Stimulated activated CD4-positive, alpha-beta T cell treated with anti-CD3 and anti-CD28 coated beads, TNF-alpha, amount 100 ng/mL, for 1 hour (primary cell): ENCODE data around the gene CEP350.
A peak's percentile ranks its signal among the peaks of the same experiment; 100 is the strongest.
"Not testable (repeated sequence)": the region's sequence is repeated elsewhere in the genome, so short reads cannot be mapped to it uniquely, and the experiment has no call there.

Source experiments
- DNase-seq, 3 donors: peaks; one replicate each; pipeline ENCODE4 v3.0.0-alpha.2; 2020; ENCODE audit warnings: low read depth in 3 of 3, low spot score in 1 of 3

The CEP350 gene

DNA sequence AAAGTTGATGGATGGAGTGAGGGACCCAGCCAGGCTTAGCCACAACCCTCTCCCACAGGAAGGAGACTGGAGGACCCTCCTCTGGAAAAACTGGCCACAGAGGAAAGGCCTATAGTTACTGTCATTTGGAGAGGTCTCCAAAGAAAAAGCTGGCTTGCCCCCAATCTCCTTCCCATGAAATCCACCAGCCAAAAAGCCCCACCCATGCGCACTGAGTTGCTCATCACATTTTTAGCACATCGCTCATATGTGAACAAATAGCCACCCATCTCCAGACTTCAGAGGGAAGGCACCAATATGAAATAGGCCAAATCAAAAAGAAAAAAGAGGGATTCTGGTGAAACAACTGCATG, 163.1 kb downstream of the CEP350 start:
- DNase-seq, result no peak

DNA sequence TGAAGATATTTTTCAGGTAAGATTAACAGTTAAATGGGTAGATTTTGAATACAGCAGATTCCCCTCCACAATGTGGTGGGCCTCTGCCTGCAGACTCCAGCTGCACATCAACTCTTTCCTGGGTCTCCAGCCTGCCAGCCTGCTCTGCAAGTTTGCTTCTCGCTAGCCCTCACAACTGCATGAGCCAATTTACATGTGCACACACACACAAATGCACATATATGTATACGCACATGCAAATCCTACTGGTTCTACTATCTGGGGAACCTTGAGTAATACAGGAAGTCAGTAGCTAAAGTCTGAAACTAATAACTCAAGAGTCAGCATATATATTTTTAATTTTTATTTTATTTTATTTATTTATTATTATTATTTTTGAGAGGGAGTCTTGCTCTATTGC, 165.2 kb downstream of the CEP350 start:
- DNase-seq, result no peak

DNA sequence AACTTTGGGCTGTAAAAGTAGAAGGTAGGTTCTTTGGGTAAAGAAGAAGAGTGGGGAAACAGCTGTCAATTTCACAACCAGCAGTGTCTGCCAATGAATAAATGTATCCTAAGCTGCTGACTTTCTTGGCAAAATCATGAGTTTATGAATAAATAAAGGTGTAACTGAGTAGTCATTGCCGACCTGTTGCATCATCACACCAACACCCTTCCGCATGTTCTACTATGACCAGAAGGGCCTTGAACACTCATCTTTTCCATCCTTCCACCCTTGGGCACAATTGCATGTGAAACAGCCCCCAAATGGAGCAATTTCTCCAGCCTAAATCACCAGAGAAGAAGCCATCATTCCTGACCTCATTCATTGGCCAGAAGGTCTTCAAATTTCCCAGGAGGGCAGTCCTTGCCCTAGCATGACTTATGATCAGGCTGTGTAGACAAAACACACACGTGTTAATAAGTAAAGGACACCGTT, 168.9 kb downstream of the CEP350 start:
- DNase-seq, result no peak

DNA sequence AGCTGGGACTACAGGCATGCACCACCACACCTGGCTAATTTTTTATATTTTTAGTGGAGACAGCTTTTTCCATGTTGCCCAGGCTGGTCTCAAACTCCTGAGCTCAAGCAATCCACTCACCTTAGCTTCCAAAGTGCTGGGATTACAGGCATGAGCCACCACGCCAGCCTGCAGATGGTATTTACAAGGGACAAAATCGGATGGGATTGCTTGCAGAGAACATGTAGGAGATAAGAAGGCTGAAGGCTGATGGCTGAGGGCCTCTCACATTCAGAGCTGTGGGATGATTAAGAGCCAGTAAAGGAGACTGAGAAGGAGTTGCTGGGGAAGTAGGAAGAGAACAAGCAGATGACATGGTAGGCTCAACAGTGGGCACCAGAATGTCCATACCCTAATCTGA, 176.0 kb downstream of the CEP350 start:
- DNase-seq, result no peak

DNA sequence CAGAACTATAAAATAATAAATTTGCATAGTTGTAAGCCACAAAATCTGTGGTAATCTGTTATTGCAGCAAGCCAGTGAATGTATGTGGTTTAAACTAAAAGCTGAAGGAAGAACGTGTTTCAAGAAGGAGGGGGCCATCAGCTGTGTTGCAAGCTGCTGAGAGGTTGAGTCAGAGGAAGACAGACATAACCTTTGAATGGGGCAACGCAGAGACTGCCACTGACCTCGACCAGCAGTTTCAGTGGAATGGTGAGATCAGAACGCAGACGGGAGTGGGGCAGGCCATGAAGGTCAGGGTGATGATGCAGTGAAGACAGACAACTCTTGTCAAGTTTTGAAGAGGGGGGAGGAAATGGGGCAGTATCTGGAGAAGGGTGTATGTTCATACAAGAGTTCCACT, 176.9 kb downstream of the CEP350 start:
- no peak for DNase-seq

DNA sequence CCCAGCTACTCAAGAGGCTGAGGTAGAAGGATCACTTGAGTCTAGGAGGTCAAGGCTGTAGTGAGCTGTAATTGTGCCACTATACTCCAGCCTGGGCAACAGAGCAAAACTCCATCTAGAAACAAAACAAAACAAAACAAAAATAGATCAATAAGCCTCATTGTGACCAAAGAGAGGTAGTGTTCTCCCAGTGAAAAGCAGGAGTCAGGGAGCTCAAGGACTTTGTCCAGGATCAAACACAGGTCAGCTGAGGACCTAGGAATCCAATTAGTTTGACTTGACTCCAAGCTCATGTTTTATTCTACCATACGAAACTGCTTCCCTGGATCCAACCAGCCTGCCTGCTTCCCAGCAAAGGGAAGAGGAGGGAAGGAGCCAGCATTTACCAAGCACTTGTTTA, 178.6 kb downstream of the CEP350 start:
- DNase-seq, result no peak

DNA sequence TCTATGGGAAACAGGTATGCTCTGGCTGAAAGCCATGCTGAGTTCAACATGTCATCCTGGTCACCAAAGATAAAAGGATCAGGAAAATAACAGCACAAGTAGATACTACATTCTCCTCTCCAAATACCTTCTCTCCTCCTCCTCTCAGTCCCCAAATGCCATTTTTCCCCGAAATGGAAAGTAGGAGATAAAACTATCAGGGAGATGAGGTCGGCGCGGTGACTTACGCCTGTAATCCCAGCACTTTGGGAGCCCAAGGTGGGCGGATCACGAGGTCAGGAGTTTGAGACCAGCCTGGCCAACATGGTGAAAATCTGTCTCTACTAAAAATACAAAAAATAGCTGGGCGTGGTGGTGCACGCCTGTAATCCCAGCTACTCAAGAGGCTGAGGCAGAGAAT, 179.1 kb downstream of the CEP350 start:
- DNase-seq, result not testable (repeated sequence)

DNA sequence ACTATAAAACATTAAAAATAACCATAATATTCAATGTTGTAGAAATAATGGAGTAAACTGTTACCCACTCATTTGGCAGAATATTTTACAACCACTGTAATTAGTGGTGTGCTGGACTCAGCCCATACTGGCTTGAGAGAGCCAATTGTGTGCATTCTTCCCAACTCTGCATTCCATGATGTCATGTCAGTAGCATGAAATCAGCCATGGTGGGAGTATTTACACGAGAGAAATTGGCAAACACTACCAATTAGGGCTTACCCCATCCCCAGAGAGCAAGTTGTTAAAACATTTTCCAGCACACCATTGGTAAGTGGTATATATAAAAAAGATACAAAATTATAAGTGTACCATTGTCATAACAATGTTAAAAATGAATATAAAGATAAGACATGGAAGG, 180.9 kb downstream of the CEP350 start:
- DNase-seq, result no peak

DNA sequence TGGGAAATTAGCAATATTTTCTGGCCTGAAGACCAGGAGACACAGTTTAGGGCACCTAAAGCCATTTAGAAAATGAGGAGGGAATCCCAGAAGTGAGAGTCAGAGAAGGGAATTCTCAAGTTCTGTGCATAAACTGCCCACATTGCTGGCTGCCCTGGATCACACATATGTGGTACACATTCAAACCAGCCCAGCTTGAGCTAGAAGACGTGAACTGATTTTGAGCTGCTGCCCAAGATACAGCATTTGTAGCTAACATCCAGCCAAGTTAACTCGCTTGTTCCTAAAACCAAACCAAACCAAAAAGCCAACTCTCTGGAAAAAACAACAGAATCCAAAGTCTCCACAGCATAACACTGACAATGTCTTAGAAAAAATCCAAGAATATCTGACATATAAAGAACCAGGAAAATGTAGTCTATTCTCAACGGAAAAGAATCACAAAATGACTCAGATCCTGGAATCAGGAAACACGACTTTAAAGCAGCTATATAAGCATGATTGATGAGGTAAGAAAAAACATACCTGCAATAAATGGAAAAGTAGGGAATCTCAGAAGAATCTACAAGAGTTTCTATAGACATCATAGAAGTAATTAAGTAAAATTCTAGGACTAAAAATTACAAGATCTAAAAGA, 181.8 kb downstream of the CEP350 start:
- no peak for DNase-seq

DNA sequence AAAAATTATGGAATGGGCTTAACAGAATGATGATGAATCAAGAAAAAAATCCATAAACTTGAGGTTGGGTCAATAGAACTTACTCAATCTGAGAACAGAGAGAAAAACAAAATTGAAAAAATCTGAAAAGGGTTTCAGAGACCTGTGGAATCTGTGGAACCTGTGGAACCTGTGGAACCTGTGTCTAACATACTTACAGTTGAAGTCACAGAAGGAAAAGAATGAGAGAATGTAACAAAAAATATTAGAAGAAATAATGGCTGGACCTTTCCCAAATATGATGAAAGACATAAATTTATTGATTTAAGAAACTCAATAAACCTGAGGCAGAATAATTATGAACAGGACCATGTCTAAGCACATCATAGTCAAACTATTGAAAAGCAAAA, 182.4 kb downstream of the CEP350 start:
- no peak for DNase-seq

DNA sequence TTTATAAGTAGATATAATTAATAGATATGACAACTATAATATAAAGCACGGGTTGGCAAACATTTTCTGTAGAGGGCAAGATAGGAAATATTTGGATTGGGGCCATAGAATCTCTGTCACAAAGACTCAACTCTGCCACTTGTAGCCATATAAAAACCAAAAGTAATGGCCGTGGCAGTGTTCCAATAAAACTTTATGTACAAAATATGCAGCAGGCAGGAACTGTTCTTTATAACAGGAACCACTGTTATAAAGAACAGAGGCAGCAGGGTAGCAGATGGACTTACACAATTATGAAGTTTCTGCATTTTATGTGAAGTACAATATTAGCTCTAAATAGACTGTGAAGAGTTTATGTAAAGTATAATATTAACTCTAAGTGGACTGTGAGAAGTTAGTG, 183.2 kb downstream of the CEP350 start:
- DNase-seq, result no peak

DNA sequence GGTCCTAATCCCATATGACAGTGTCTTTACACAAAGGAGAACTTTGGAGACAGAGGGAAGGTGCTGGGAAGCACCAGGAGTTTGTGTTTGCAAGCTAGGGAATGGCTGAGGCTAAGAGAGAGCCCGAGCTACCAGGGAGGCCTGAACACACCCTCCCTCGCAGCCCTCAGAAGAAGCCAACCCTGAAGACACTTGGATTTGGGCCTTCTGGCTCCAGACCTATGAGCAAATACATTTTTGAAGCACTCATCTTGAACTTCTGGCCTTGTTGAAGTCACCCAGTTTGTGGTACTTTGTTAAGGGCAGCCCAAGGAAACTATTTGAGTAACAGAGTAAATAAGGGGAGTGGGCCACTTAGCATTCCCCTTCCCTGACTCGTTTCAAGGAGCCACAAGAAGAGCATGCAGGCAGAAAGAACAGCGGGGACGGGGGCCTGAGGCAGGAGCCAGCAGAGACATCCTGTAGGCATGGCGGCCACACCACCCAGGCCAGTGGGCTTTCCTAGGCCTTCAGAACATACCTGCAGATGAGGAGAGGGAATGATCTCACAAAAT, 186.8 kb downstream of the CEP350 start:
- no peak for DNase-seq

DNA sequence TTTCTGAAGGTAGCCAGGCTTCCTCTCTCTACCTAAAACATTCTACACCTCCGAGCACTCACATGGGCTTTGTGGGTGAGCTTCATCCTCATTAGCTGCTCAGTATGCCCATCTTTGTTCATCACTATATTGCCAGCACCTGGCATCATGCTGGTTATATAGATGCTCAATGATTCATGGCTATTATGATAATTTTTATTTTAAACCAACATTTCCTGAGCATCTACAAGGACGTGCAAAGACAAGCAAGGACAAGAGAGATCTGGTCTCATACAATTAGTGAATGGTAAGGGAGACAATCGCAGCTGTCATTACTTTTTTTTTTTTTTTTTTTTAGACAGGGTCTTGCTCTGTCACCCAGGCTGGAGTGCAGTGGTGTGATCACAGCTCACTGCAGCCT, 188.7 kb downstream of the CEP350 start:
- no peak for DNase-seq

DNA sequence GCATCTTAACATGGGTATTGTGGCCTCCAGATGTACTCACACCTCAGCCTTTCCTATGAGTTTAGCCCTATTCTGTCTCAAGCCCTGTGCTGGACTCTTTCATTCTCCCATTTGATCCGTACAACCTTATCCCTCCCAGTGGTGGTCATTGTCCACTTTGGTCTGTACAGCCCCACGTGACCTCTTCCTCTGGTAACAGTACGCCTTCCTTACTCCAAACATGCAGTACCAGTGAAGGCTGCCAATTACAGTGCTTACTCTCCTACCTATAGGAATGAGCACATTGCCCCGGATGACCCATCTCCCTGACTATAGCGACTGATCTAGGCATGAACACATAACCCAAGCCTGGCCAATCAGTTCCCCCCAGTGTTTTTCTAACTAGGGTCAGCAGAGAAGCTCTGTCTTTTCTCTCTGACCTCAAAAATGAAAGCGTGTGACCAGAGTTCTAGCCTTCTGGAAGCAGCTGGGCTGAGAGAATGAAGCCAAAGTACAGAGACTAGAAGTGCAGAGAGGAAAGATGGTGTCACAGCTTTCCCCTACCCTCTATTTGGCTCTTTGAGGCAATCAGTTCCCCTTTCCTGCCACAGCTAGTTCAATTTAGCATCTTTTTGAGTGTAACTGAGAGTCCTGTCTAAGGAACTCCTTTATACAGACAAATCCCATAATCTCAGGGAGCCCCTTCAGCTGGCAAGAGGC, 190.2 kb downstream of the CEP350 start:
- no peak for DNase-seq

DNA sequence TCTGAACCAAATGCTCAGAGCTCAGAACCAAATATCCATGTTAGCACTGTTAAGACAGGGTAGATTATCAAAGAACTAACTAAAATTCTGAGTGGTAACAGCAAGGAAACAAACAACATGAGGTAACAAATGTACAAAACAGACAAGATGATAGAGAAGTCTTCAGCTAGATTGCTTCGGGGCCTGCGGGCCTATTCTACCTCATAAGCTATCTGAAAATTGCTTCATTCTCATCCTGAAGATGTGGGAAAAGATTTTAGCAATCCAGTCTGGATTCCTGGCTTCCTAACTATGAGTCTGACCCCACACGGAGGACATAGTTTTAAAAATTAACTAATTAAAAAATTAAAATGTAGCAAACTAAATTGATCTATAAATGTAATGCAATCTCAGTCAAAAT, 190.8 kb downstream of the CEP350 start:
- no peak for DNase-seq

DNA sequence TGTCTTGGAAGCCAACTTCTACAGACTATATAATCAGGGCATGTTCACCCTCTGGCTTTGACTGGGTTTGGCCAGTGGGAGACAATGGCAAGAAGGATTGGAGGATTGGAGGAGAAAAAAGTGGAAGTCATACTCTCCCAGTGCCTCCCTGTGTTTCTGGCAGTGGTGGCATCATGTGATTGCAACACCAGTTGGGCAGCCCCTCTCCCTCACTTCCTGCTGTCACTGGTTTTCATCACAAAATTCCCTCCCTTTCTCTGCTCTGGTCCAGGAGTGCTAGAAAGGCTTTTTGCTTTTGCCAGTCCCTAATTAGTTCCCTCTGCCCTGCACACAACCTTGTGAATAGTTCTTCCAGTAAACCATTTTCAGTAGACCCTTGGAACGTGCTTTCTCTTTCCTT, 196.4 kb downstream of the CEP350 start:
- no peak for DNase-seq

DNA sequence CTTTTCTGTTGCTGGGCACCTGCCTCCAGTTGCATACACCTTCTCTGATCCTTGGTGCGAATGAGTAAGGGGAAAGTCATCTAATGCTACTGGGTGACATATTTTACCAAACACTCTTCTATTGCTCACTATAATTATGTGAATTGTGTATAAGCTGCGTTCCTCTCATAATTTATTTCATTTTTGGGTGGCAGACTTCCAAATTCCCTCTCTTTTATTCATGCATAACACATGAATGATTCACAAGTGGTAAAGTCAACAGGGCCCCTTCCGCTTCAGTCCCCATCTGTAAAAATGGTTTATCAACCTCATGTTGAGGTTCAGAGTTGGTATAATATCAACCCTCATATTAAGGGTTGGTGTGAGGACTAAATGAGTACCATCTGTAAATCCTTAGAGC, 196.9 kb downstream of the CEP350 start:
- no peak for DNase-seq

DNA sequence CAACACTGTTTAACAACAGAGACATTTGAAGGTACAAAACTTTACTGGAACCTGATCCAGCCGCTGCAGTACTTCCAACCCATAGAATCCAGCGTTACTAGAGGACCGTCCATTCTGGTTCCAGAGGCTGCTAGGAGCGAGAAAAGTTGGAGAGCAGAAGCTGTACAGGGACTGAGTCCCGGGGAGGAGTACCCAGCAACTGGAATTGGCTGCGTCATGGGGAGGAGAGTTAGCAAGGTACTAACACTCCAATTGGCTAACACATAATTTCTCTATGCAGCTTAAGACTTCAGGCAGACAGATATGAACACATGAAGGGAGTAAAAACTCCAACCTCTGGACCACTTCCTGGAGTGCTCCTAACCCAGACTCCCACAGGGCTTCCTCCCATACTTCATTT, 198.0 kb downstream of the CEP350 start:
- DNase-seq, result no peak

DNA sequence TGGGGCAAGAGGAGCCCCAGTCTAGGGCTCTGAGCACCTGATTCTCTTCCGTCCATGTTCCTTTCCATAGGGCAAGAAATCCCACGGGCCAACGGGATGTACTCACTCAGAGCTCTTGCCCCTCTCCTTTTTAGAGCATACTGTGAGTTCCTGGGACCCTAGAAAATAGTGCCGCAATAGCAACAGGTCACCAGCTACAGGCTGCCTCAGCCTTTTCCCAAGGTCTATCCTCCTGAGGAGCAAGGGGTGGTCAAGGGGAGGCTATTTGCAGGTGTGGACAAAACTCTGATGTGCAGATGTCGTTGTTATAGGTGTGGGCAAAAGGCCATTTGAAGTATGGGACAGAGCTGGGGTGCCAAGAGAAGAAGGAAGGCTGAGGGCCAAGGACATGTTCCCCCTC, 198.4 kb downstream of the CEP350 start:
- no peak for DNase-seq

DNA sequence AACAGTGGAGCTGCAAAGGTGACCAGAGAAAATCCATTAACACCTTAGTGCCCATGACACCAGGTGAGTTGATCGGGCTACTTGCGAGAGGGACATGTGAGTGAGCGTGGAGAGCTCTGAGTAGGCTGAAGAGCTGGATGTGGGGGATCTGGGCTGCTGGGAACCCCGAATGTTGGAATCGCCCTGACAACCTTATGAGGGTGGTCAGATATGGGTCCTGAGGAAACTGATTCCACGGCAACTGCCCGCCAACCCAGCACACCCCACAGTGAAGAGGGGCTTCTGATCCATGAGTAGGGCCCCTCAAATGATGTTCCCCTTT, 199.4 kb downstream of the CEP350 start:
- DNase-seq, result no peak

DNA sequence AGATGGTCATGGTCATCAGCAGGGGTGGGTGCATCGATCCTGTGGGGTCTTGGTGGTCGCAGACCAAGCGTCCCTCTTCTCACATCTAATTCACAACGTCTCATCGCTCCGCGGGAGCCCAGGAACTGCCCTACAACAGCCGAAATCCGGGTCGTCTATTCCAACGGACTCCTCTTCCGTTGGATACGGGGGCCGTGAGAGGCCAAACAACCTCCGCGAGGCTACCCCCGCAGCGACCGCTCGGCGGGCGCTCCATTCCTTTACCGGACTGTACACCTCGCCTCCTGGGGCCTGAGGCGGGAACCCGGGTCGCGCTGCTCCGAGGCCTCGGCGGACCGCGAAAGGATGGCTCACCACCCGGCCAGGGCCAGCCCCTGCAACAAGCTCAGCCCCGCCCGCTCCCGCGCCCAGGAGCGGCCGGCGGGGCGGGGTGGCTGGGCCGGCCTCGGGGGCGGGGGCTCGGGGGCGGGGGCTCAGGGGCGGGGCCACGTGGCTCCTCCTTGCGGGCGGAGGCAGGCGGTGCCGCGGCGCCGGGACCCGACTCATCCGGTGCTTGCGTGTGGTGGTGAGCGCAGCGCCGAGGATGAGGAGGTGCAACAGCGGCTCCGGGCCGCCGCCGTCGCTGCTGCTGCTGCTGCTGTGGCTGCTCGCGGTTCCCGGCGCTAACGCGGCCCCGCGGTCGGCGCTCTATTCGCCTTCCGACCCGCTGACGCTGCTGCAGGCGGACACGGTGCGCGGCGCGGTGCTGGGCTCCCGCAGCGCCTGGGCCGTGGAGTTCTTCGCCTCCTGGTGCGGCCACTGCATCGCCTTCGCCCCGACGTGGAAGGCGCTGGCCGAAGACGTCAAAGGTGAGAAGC, 199.9 kb downstream of the CEP350 start, which contains the start of gene QSOX1:
QSOX1 (plus strand) TSS at position 545 of the 857 bp plus-strand sequence; CDS start at position 584, 39 bp downstream.
- DNase-seq, result peak; percentile 76 to 82 (median 78)

DNA sequence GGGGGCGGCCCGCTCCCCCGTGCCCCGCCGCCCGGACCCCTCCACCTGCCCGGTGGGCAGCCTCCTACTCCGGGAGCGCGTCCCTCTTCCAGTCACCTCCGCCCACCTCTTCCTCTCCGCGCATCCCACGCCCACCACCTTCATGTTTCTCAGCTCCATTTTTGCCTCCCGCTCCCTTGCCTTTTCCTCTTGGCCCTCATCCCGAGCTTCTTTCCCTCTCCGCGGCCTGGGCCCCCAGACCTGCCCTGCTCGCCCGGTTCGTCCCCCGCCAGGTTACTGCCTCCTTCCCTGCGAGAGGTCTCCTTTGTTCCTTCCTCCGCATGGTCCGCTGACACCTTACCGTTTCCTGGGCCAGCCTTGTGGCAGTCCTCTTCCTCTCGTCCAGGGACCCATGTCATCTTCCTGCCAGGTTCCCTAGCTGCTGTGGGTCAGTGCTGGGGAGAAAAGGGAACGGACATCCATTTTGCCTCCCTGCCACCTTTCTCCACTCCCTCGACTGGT, 200.6 kb downstream of the CEP350 start:
- peak in 1 of 3 donors; percentile 14 for DNase-seq
